ENCODE data around the gene CHCHD3.

CHCHD3 gene

DNA sequence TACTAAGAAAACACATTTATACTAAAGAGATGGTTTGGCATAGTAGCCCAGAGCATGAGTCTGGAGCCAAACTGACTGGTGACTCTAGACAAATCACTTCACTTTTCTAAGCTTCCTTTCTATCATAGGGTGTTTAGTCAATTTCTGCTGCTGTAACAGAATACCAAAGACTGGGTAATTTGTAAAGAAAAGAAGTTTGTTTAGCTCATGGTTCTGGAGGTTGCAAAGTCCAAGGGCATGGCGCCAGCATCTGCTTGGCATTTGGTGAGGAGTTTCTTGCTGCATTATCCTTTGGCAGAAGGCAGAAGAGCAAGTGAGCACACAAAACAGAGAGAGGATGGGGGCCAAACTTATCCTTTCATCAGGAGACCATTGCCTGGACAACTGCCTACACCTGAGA, 146.3 kb downstream of the CHCHD3 start:
- no peak for TF ChIP-seq EZH2phosphoT487 (IDR thresholded peaks at IDR 0.05; ENCODE audit: borderline replicate concordance)
- TF ChIP-seq, protein P1, sequence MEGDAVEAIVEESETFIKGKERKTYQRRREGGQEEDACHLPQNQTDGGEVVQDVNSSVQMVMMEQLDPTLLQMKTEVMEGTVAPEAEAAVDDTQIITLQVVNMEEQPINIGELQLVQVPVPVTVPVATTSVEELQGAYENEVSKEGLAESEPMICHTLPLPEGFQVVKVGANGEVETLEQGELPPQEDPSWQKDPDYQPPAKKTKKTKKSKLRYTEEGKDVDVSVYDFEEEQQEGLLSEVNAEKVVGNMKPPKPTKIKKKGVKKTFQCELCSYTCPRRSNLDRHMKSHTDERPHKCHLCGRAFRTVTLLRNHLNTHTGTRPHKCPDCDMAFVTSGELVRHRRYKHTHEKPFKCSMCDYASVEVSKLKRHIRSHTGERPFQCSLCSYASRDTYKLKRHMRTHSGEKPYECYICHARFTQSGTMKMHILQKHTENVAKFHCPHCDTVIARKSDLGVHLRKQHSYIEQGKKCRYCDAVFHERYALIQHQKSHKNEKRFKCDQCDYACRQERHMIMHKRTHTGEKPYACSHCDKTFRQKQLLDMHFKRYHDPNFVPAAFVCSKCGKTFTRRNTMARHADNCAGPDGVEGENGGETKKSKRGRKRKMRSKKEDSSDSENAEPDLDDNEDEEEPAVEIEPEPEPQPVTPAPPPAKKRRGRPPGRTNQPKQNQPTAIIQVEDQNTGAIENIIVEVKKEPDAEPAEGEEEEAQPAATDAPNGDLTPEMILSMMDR (conservative IDR thresholded peaks at IDR 0.05; ENCODE audit: low read length) = no peak
- no peak overlapping the region for H2AFZ ChIP-seq (ENCODE audit: low read length)
- H3K36me3 ChIP-seq (ENCODE audit: insufficient read depth, low read length) = peaks cover 14% of the 10 kb centered on the region; the same call in 1 of the 2 replicates
- no peaks in the 10 kb centered on the region for H3F3A ChIP-seq (ENCODE audit: low read depth)
- H3K4me3 ChIP-seq (ENCODE audit: low read length, poor library complexity, severe bottlenecking) = no peak overlapping the region
- no peaks in the 10 kb centered on the region for H4K20me1 ChIP-seq (ENCODE audit: insufficient read depth, low read length, poor library complexity, severe bottlenecking)
- H3K4me1 ChIP-seq (ENCODE audit: insufficient read depth, low read length, poor library complexity, severe bottlenecking) = peaks cover 3% of the 10 kb centered on the region
- no peak overlapping the region for H3K4me2 ChIP-seq (ENCODE audit: low read depth, low read length, poor library complexity, severe bottlenecking)
- H3K9me3 ChIP-seq (ENCODE audit: insufficient read depth, low read depth, low read length) = no peaks in the 10 kb centered on the region
- no peaks in the 10 kb centered on the region for H3K79me2 ChIP-seq (ENCODE audit: insufficient read depth, low read length)
- H3K9me2 ChIP-seq (replicated peaks; ENCODE audit: low read depth, low read length) = no peaks in the 10 kb centered on the region
- no peak overlapping the region for H3K9ac ChIP-seq (ENCODE audit: low read depth, low read length, poor library complexity, severe bottlenecking)
- no peaks in the 10 kb centered on the region for H3K27me3 ChIP-seq (ENCODE audit: insufficient read depth, low read length, poor library complexity, severe bottlenecking)

DNA sequence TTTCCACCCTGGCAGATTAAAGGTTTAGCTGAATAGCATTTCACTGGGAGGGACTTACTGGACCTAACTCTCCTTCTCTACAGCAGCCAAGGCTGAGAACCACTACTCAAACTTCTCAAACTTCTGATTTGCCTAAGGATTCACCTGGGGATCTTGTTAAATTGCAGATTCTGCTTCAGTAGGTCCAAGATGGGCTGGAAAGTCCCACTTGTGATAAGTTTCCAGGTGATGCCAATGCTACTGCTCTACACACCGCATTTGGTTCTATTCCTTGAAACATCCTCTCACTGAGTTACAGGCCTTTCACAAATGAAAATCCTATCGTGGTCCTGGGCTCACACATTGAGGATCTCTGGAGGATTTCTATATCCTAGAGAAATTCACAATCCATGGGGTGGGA, 147.9 kb downstream of the CHCHD3 start:
- TF ChIP-seq EZH2phosphoT487 (IDR thresholded peaks at IDR 0.05; ENCODE audit: borderline replicate concordance) = no peak
- TF ChIP-seq, protein P1 (conservative IDR thresholded peaks at IDR 0.05; ENCODE audit: low read length) = no peak
- Histone ChIP-seq H3F3A (ENCODE audit: low read depth) (no peaks in the 10 kb centered on the region), H3K36me3 (ENCODE audit: insufficient read depth, low read length) (peaks cover 14% of the 10 kb centered on the region; the same call in 1 of the 2 replicates), H3K9ac (ENCODE audit: low read depth, low read length, poor library complexity, severe bottlenecking) (no peak overlapping the region), H3K9me2 (replicated peaks; ENCODE audit: low read depth, low read length) (no peaks in the 10 kb centered on the region), H3K4me1 (ENCODE audit: insufficient read depth, low read length, poor library complexity, severe bottlenecking) (peaks cover 3% of the 10 kb centered on the region), H3K4me3 (ENCODE audit: low read length, poor library complexity, severe bottlenecking) (no peak overlapping the region), H3K4me2 (ENCODE audit: low read depth, low read length, poor library complexity, severe bottlenecking) (no peak overlapping the region), H4K20me1 (ENCODE audit: insufficient read depth, low read length, poor library complexity, severe bottlenecking) (no peaks in the 10 kb centered on the region), H2AFZ (ENCODE audit: low read length) (no peak overlapping the region), H3K27me3 (ENCODE audit: insufficient read depth, low read length, poor library complexity, severe bottlenecking) (no peaks in the 10 kb centered on the region), H3K9me3 (ENCODE audit: insufficient read depth, low read depth, low read length) (no peaks in the 10 kb centered on the region), H3K79me2 (ENCODE audit: insufficient read depth, low read length) (no peaks in the 10 kb centered on the region)

DNA sequence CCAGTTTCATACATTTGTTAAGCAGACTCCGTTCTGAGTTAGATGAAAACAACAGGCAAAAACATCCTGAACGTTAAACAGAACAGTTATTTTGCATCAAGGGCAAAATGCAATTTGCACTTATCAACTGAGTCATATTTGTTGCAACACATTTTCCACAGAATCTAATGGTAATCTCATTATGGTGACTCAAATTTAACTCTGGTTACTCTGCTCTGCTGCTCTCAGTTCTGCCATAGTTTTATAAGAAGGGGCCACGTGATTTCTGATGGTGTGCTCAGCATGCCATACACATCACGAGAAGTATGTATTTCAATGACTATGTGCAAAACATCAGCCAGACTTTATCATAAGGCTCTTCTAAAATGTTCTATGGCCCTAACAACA, 148.8 kb downstream of the CHCHD3 start:
- H3K4me3 ChIP-seq (ENCODE audit: low read length, poor library complexity, severe bottlenecking) = no peak overlapping the region
- H3F3A ChIP-seq (ENCODE audit: low read depth) = no peaks in the 10 kb centered on the region
- no peak overlapping the region for H3K4me2 ChIP-seq (ENCODE audit: low read depth, low read length, poor library complexity, severe bottlenecking)
- no peak overlapping the region for H3K9ac ChIP-seq (ENCODE audit: low read depth, low read length, poor library complexity, severe bottlenecking)
- no peaks in the 10 kb centered on the region for H4K20me1 ChIP-seq (ENCODE audit: insufficient read depth, low read length, poor library complexity, severe bottlenecking)
- 0 out of 2 replicates have a peak, but pooled peaks cover 11% of the 10 kb centered on the region for H3K36me3 ChIP-seq (ENCODE audit: insufficient read depth, low read length)
- no peak overlapping the region for H2AFZ ChIP-seq (ENCODE audit: low read length)
- H3K4me1 ChIP-seq (ENCODE audit: insufficient read depth, low read length, poor library complexity, severe bottlenecking) = peaks cover 3% of the 10 kb centered on the region
- H3K79me2 ChIP-seq (ENCODE audit: insufficient read depth, low read length) = no peaks in the 10 kb centered on the region
- no peaks in the 10 kb centered on the region for H3K27me3 ChIP-seq (ENCODE audit: insufficient read depth, low read length, poor library complexity, severe bottlenecking)
- no peaks in the 10 kb centered on the region for H3K9me3 ChIP-seq (ENCODE audit: insufficient read depth, low read depth, low read length)
- no peaks in the 10 kb centered on the region for H3K9me2 ChIP-seq (replicated peaks; ENCODE audit: low read depth, low read length)
- TF ChIP-seq EZH2phosphoT487 (IDR thresholded peaks at IDR 0.05; ENCODE audit: borderline replicate concordance) = no peak
- TF ChIP-seq, protein P1 (conservative IDR thresholded peaks at IDR 0.05; ENCODE audit: low read length) = no peak
